H1 (cell line): Measurements from ENCODE around the gene RAP1A. TPM values are rescaled to one million over a fixed set of nuclear protein-coding genes. Genes with fewer than 3 reads are reported as not detected.
A peak's percentile ranks its signal among the peaks of the same experiment; 100 is the strongest.

Experiments
- CTCF ChIA-PET: fragments of 300-600 bp; sonication (Branson Sonifier 250); formaldehyde crosslinking; loops from one replicate; lab custom pipeline; 2021; ENCODE audit not compliant: partially characterized antibody; lab: Charles Lee
- POLR2A ChIA-PET: fragments of 300-600 bp; sonication (Branson Sonifier 250); formaldehyde crosslinking; loops from one replicate; lab custom pipeline; 2021; ENCODE audit warnings: inconsistent platforms; ENCODE audit not compliant: partially characterized antibody; lab: Charles Lee
- DNase-seq, 2 experiments: peaks; one replicate each; pipeline versions ENCODE4 v3.0.0 to v3.0.0-alpha.2; 2010 to 2022; ENCODE audit warnings: low spot score in 2 of 2, low read depth in 1 of 2, mixed read lengths in 1 of 2
- FAIRE-seq: peaks from 2 replicates; lab custom pipeline; 2011; peaks lifted over from hg19 to GRCh38; lab: Jason Lieb, UNC
- H2AFZ ChIP-seq: 2 replicates; pipeline ENCODE4 v1.8.1; 2012; ENCODE audit warnings: low read length, inconsistent platforms
- H2AK5ac ChIP-seq: 2 replicates; pipeline ENCODE4 v1.6.1; 2013; ENCODE audit warnings: low read depth, low read length
- H2BK120ac ChIP-seq: replicated peaks from 2 replicates; pipeline ENCODE3; 2013; ENCODE audit warnings: low read depth, low read length, inconsistent platforms
- H2BK12ac ChIP-seq: 2 replicates; pipeline ENCODE4 v1.6.1; 2013; ENCODE audit warnings: low read depth, low read length
- H2BK15ac ChIP-seq: 2 replicates; pipeline ENCODE4 v1.6.1; 2013; ENCODE audit warnings: low read length
- H2BK20ac ChIP-seq: 2 replicates; pipeline ENCODE4 v1.6.1; 2013; ENCODE audit warnings: low read length
- H2BK5ac ChIP-seq: 2 replicates; pipeline ENCODE4 v1.6.1; 2013; ENCODE audit warnings: low read depth, low read length
- H3K14ac ChIP-seq: 2 replicates; pipeline ENCODE4 v1.6.1; 2013; ENCODE audit warnings: inconsistent platforms; ENCODE audit not compliant: insufficient read length
- H3K18ac ChIP-seq: 2 replicates; pipeline ENCODE4 v1.6.1; 2013; ENCODE audit warnings: low read length; ENCODE audit errors: extremely low read depth
- H3K23ac ChIP-seq: 2 replicates; pipeline ENCODE4 v1.6.1; 2013; ENCODE audit warnings: inconsistent platforms; ENCODE audit not compliant: insufficient read length
- H3K23me2 ChIP-seq: 2 replicates; pipeline ENCODE4 v1.6.1; 2013; ENCODE audit warnings: low read depth, low read length
- H3K27ac ChIP-seq: 2 replicates; pipeline ENCODE4 v1.6.1; 2011; ENCODE audit warnings: low read depth, low read length, inconsistent platforms
- H3K27me3 ChIP-seq, 4 experiments: replicated peaks in 1 of 4; 1 replicate in 1 of 4; 2 replicates in 3 of 4; pipeline versions ENCODE4 v1.6.1 to v1.8.1; 2011 to 2013; ENCODE audit warnings: low read length in 3 of 4, mild to moderate bottlenecking in 3 of 4, inconsistent platforms in 2 of 4, mixed read lengths in 2 of 4, moderate library complexity in 1 of 4; ENCODE audit not compliant: control insufficient read depth in 3 of 4, insufficient read depth in 3 of 4; ENCODE audit errors: extremely low read depth in 1 of 4
- H3K36me3 ChIP-seq, 4 experiments: 2 replicates each; pipeline versions ENCODE4 v1.6.1 to v1.8.1; 2011 to 2013; ENCODE audit warnings: mild to moderate bottlenecking in 4 of 4, low read length in 3 of 4, moderate library complexity in 2 of 4, control low read depth in 1 of 4, inconsistent platforms in 1 of 4; ENCODE audit not compliant: insufficient read depth in 4 of 4, control insufficient read depth in 2 of 4
- H3K4ac ChIP-seq: replicated peaks from 2 replicates; pipeline ENCODE3; 2013; ENCODE audit warnings: low read length, low read depth, mixed read lengths, inconsistent platforms; ENCODE audit not compliant: insufficient read length
- H3K4me1 ChIP-seq, 4 experiments: replicated peaks in 1 of 4; 1 replicate in 1 of 4; 2 replicates in 3 of 4; pipeline versions ENCODE4 v1.6.1 to v1.8.1; 2011 to 2013; ENCODE audit warnings: low read length in 3 of 4, inconsistent platforms in 2 of 4, mixed read lengths in 1 of 4; ENCODE audit not compliant: insufficient read depth in 4 of 4, control insufficient read depth in 3 of 4
- H3K4me2 ChIP-seq, 2 experiments: 2 replicates each; pipeline versions ENCODE4 v1.6.1 to v1.8.1; 2011 to 2013; ENCODE audit warnings: low read depth in 2 of 2, low read length in 2 of 2, control low read depth in 1 of 2, inconsistent platforms in 1 of 2, mild to moderate bottlenecking in 1 of 2; ENCODE audit not compliant: insufficient read depth in 1 of 2
- H3K4me3 ChIP-seq, 4 experiments: fragments of 200-600, 300-600 bp in 1 of 4; sonication (generic), shearing (Covaris generic), sonication (Bioruptor Twin) in 1 of 4; 2 replicates each; pipeline versions ENCODE4 v1.5.1 to v1.8.1; 2011 to 2016; ENCODE audit warnings: low read length in 4 of 4, low read depth in 3 of 4, control low read depth in 2 of 4, inconsistent platforms in 2 of 4, mild to moderate bottlenecking in 2 of 4, mixed read lengths in 1 of 4, moderate library complexity in 1 of 4; ENCODE audit not compliant: insufficient read depth in 2 of 4; ENCODE audit errors: extremely low read depth in 1 of 4
- H3K56ac ChIP-seq: replicated peaks from 2 replicates; pipeline ENCODE3; 2013; ENCODE audit warnings: low read depth, mild to moderate bottlenecking, mixed read lengths, low read length, inconsistent platforms; ENCODE audit not compliant: insufficient read length
- H3K79me1 ChIP-seq: 2 replicates; pipeline ENCODE4 v1.6.1; 2013; ENCODE audit warnings: low read depth, low read length, control low read depth
- H3K79me2 ChIP-seq, 2 experiments: 2 replicates each; pipeline versions ENCODE4 v1.6.1 to v1.8.1; 2012 to 2013; ENCODE audit warnings: low read length in 2 of 2, mild to moderate bottlenecking in 2 of 2, inconsistent platforms in 1 of 2; ENCODE audit not compliant: insufficient read depth in 2 of 2, control insufficient read depth in 1 of 2
- H3K9ac ChIP-seq, 4 experiments: replicated peaks in 1 of 4; 1 replicate in 1 of 4; 2 replicates in 3 of 4; pipeline versions ENCODE4 v1.6.1 to v1.8.1; 2011 to 2013; ENCODE audit warnings: low read depth in 3 of 4, low read length in 3 of 4, control low read depth in 2 of 4, mild to moderate bottlenecking in 2 of 4, moderate library complexity in 2 of 4, inconsistent platforms in 1 of 4; ENCODE audit errors: extremely low read depth in 1 of 4
- H3K9me3 ChIP-seq, 2 experiments: 2 replicates each; pipeline versions ENCODE4 v1.6.1 to v1.8.1; 2012 to 2013; ENCODE audit warnings: mild to moderate bottlenecking in 2 of 2, moderate library complexity in 2 of 2, control low read depth in 1 of 2, inconsistent platforms in 1 of 2, low read depth in 1 of 2, low read length in 1 of 2, mixed read lengths in 1 of 2; ENCODE audit not compliant: insufficient read depth in 2 of 2
- H4K20me1 ChIP-seq, 2 experiments: replicated peaks in 1 of 2; 2 replicates each; pipeline versions ENCODE3 to v1.8.1; 2011 to 2013; ENCODE audit warnings: inconsistent platforms in 2 of 2, low read length in 2 of 2, mild to moderate bottlenecking in 1 of 2; ENCODE audit not compliant: insufficient read depth in 2 of 2, control insufficient read depth in 1 of 2
- H4K5ac ChIP-seq: 2 replicates; pipeline ENCODE4 v1.6.1; 2013; ENCODE audit warnings: low read length, low read depth, mixed read lengths, inconsistent platforms; ENCODE audit not compliant: insufficient read length
- H4K8ac ChIP-seq: 2 replicates; pipeline ENCODE4 v1.8.0; 2013; ENCODE audit warnings: mild to moderate bottlenecking, moderate library complexity, low read length, inconsistent platforms; ENCODE audit not compliant: insufficient read depth; ENCODE audit errors: extremely low read depth
- H4K91ac ChIP-seq: replicated peaks from 2 replicates; pipeline ENCODE3; 2013; ENCODE audit warnings: low read length, mixed read lengths, inconsistent platforms; ENCODE audit not compliant: insufficient read length
- ATF3 ChIP-seq: IDR thresholded peaks from 2 replicates; pipeline ENCODE4 v1.6.1; 2011; ENCODE audit warnings: low read depth, mild to moderate bottlenecking, low read length; ENCODE audit not compliant: insufficient read depth
- CEBPB ChIP-seq: IDR thresholded peaks from 2 replicates; pipeline ENCODE4 v1.6.1; 2012; ENCODE audit warnings: low read depth, low read length
- WGBS, 2 experiments: shearing (Covaris generic) in 1 of 2; methylation state at CpG; one replicate each; pipeline versions ENCODE4 v1.1.6 to v1.1.7; 2013 to 2015; ENCODE audit warnings: low lambda C conversion rate in 2 of 2, mixed read lengths in 2 of 2, inconsistent platforms in 1 of 2, low coverage in 1 of 2, missing lambda C conversion rate in 1 of 2; ENCODE audit not compliant: insufficient replicate concordance in 2 of 2, insufficient coverage in 1 of 2, insufficient read length in 1 of 2; ENCODE audit errors: extremely low coverage in 1 of 2, missing lambda C conversion rate in 1 of 2; 5-methylcytosine and 5-hydroxymethylcytosine counted together
- polyA plus RNA-seq, 7 experiments: library from polyadenylated mRNA; depleted of rRNA in 3 of 7; stranded (reverse) in 5 of 7; unstranded in 2 of 7; fragments of >200 nt in 5 of 7; fragments of 200-250 nt in 2 of 7; gene quantifications; 1 replicate in 5 of 7; 2 replicates in 1 of 7; 4 replicates in 1 of 7; pipeline versions ENCODE4 v1.2.1 to v1.2.3, GENCODE V29; 2011 to 2013; ENCODE audit warnings: missing spikeins in 2 of 7, mixed read lengths in 2 of 7
- total RNA-seq: library from RNA; stranded (reverse); fragmentation: NEBNext Ultra II Directional; extraction: Animal tissue kit (Norgen Biotek cat#: 25700); gene quantifications from 2 replicates; pipeline ENCODE4 v1.2.1, GENCODE V29; 2021

RAP1A gene
- total and polyA plus RNA-seq, 2 of the 8 experiments (the other 6 are each of a cell fraction or from before 2014, with no cell fraction given), result 10.9 to 35.8 TPM

GRCh38 chr1:111660204-111661150, 40.9 kb downstream of the RAP1A start:
- no peaks in the 10 kb centered on the region for H3K79me1 ChIP-seq
- ChIA-PET CTCF (interaction anchor here (2.0 kb wide), 1 partner anchor 152 kb away, joined by 8 read pairs; no protein-coding TSS in a partner anchor), POLR2A (no interaction called here)
- DNase-seq, result no peak
- H2BK5ac ChIP-seq, result no peak overlapping the region
- H3K9ac ChIP-seq, result no peak overlapping the region
- H3K18ac ChIP-seq, result no peak overlapping the region
- H2AFZ ChIP-seq, result no peak overlapping the region
- no peak overlapping the region for H3K4me3 ChIP-seq
- no peak overlapping the region for H4K5ac ChIP-seq
- H2BK12ac ChIP-seq, result no peak overlapping the region
- H3K4me1 ChIP-seq, result peaks cover 0 to 8% (median 0%) of the 10 kb centered on the region in 4 experiments; a peak in 2 of 7 replicates
- no peak overlapping the region for H3K56ac ChIP-seq
- no peaks in the 10 kb centered on the region for H3K23me2 ChIP-seq
- H3K36me3 ChIP-seq, result no peaks in the 10 kb centered on the region
- H3K4ac ChIP-seq, result no peak overlapping the region
- H4K20me1 ChIP-seq, result peaks cover 0 to 3% of the 10 kb centered on the region in 2 experiments
- 90% methylated on average over 5 of the region's 5 CpGs; no CpG with 5 or more reads in 1 of the 2 experiments for WGBS, 2 experiments
- H3K23ac ChIP-seq, result no peak overlapping the region
- H3K27me3 ChIP-seq, result no peaks in the 10 kb centered on the region
- H2BK120ac ChIP-seq, result no peak overlapping the region
- no peak overlapping the region for H2AK5ac ChIP-seq
- H4K91ac ChIP-seq, result no peak overlapping the region
- H3K79me2 ChIP-seq, result peaks cover 0 to 60% of the 10 kb centered on the region in 2 experiments; a peak in 2 of 4 replicates
- H3K14ac ChIP-seq, result no peak overlapping the region
- no peak overlapping the region for H4K8ac ChIP-seq
- FAIRE-seq, result no peak
- H3K9me3 ChIP-seq, result no peaks in the 10 kb centered on the region
- H3K27ac ChIP-seq, result no peak overlapping the region
- no peak for TF ChIP-seq ATF3
- TF ChIP-seq CEBPB, result peak; percentile 44; the same call in 1 of the 2 replicates
- H3K4me2 ChIP-seq, result no peak overlapping the region
- no peak overlapping the region for H2BK20ac ChIP-seq
- no peak overlapping the region for H2BK15ac ChIP-seq
